AG10803 (cell line): ENCODE data around the gene AP4E1.
A peak's percentile ranks its signal among the peaks of the same experiment; 100 is the strongest.
"Not testable (repeated sequence)": the region's sequence is repeated elsewhere in the genome, so short reads cannot be mapped to it uniquely, and the experiment has no call there.

Source experiments
- DNase-seq: peaks from one replicate; pipeline ENCODE4 v3.0.0; 2010; ENCODE audit warnings: low read depth
- H3K4me3 ChIP-seq: 2 replicates; pipeline ENCODE4 v1.5.1; 2011; ENCODE audit warnings: mild to moderate bottlenecking, low read length, control low read depth
- CTCF ChIP-seq: conservative IDR thresholded peaks from 2 replicates; pipeline ENCODE4 v1.5.1; 2011; ENCODE audit warnings: mild to moderate bottlenecking, low read length, control low read depth, inconsistent platforms

AP4E1 gene

GRCh38 chr15:50872832-50873426 is 35.6 kb upstream of the AP4E1 start:
- no peak for TF ChIP-seq CTCF

DNA sequence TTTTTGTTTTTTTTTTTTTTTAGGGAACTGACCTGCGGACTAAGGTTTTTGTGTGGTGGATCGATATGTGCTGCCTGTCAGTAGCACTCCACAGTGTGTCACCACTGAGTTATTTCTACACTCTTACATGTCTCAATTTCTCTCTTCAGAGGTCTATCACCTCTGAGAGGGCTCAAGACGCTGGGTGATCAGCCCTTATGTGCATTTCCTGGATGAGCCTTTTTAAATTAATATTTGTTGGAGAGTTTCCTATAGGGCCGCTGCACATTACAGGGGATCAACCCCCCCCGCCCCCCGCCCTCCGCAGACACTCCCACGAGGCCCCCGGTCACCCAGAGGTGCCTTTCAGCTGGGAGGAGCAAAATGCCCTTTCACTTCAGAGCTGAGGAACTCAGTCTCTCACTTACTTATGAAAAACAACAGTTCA is 34.5 kb upstream of the AP4E1 start:
- DNase-seq = no peak
- H3K4me3 ChIP-seq = no peak overlapping the region
- TF ChIP-seq CTCF = no peak

More at GRCh38 chr15:50872832-50873426, 35.6 kb upstream of the AP4E1 start:
- H3K4me3 ChIP-seq = no peak overlapping the region
- no peak for DNase-seq

DNA sequence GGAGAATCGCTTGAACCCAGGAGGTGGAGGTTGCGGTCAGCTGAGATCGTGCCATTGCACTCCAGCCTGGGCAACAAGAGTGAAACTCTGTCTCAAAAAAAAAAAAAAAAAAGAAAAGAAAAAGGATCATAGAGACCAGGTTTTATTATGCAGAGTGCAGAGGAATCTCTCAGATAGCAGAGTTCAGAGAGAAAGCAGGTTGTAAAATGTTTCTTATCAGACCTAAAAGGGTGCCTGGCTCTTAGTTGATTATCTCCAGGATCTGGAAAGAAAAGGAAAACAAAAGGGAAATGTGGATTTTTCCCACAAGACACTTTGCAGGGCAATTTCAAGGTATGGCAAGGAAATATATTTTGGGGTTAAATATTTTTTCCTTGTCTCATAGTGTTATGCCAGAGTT is 33.2 kb upstream of the AP4E1 start:
- DNase-seq, H3K4me3 ChIP-seq: not testable (repeated sequence)

DNA sequence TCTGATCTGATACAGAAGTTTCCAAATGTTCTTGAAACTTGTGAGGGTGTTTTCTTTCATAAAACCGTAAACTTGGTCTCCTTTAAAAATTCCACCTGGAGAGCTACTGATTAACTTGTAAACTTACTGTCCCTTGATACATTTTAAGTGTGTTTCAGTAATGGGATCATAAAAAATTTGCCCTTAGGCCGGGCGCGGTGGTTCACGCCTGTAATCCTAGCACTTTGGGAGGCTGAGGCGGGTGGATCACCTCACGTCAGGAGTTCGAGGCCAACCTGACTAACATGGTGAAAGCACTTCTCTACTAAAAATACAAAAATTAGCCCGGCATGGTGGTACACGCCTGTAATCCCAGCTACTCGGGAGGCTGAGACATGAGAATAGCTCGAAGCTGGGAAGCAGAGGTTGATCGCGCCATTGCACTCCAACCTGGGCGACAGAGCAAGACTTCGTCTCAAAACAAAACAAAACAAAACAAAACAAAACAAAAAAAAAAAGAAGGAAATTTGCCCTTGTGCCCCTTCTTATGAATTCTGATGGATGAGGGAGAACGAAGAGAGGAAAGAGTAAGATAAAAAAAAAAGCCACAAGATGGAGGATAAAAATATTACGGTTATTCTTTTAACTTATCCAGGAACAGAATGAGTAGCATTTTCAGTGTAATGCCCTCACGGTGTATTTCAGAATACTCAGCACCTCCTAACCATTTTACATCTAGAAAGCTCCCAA is 32.1 kb upstream of the AP4E1 start:
- DNase-seq = no peak
- no peak for TF ChIP-seq CTCF
- peak overlapping the region; percentile 41 for H3K4me3 ChIP-seq

DNA sequence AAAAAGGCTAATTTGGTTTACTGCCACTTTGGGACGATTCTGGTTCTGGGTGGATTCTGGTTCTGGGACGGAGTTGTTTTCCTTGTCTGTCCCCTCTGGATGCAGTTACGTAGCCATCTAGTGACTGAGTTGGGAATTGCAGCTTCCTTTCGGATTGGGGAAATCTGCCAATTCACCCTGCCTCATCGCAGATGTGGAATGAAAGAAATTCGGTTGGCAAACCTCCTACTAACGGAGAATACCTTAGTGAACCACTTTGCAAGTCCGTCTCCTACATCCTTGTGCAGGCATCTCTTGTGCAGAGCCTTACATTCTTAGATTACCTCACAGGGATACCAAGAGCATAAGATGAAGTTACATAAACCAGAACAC is 31.5 kb upstream of the AP4E1 start:
- peak; percentile 97 for DNase-seq
- peak; percentile 99 for TF ChIP-seq CTCF
- peak overlapping the region; percentile 41 for H3K4me3 ChIP-seq

GRCh38 chr15:50879016-50879617 is 29.4 kb upstream of the AP4E1 start:
- TF ChIP-seq CTCF = no peak
- H3K4me3 ChIP-seq = no peak overlapping the region
- DNase-seq = no peak

GRCh38 chr15:50880206-50880605 is 28.3 kb upstream of the AP4E1 start:
- TF ChIP-seq CTCF = no peak
- H3K4me3 ChIP-seq = no peak overlapping the region
- peak; percentile 39 for DNase-seq
